Vagina (tissue), 2 donors: ENCODE data around the gene DAGLA.

ENCODE experiments used
- CTCF ChIP-seq, 3 experiments: fragments of 450-650 bp in 2 of 3; fragments of 200-600 bp in 1 of 3; sonication (generic) in 1 of 3; IDR thresholded peaks; one replicate each; pipeline ENCODE4 v1.5.1; 2017 to 2019; ENCODE audit warnings: antibody characterized with exemption in 3 of 3, mild to moderate bottlenecking in 2 of 3, moderate library complexity in 2 of 3
- POLR2A ChIP-seq, 2 donors: fragments of 450-650 bp; IDR thresholded peaks; one replicate each; pipeline ENCODE4 v1.6.1; 2017; ENCODE audit warnings: antibody characterized with exemption in 2 of 2, mild to moderate bottlenecking in 2 of 2, moderate library complexity in 2 of 2

GRCh38 chr11:61735391-61735790 is 55.2 kb downstream of the DAGLA start:
- TF ChIP-seq POLR2A (IDR thresholded peaks at IDR 0.05) (no peak), CTCF (IDR thresholded peaks at IDR 0.05) (no peak)
